ENCODE results near the gene CENPS. TPM values are rescaled to one million over a fixed set of nuclear protein-coding genes. Genes with fewer than 3 reads are reported as not detected.

The CENPS gene
- total RNA-seq, 1 donor from 2014 or later, result 15.2 TPM

DNA sequence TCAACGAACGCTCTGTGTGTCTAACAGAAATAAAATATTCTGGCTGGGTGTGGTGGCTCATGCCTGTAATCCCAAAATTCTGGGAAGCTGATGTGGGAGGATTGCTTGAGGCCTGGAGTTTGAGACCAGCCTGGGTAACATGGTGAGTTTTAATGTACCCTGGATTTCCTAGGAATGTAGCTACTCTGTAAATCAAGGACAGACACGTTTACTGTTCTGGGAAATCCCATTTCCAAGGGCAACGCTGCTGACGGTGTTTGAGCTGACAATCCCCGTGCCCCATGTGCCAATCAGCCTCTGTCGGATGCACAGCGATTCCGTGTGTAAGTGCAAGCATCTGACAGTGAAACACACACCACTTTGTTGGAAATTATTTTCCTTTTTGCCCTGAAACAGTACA is 27.6 kb downstream of the CENPS start:
- ATAC-seq (ENCODE audit: low read depth) (no peak), DNase-seq (no peak)
- Mint-ChIP-seq H3K4me3 (no peak overlapping the region), H3K4me1 (no peaks in the 10 kb centered on the region), H3K27me3 (no peaks in the 10 kb centered on the region), H3K9me3 (no peaks in the 10 kb centered on the region), H3K27ac (no peak overlapping the region), H3K36me3 (ENCODE audit: low read depth) (peaks cover 40% of the 10 kb centered on the region)
- CTCF ChIA-PET, result interaction anchor here (1.7 kb wide), 1 partner anchor 37 kb away, joined by 5 read pairs; no protein-coding TSS in a partner anchor
- POLR2A ChIA-PET, result no interaction called here
- TF ChIP-seq, protein P1, sequence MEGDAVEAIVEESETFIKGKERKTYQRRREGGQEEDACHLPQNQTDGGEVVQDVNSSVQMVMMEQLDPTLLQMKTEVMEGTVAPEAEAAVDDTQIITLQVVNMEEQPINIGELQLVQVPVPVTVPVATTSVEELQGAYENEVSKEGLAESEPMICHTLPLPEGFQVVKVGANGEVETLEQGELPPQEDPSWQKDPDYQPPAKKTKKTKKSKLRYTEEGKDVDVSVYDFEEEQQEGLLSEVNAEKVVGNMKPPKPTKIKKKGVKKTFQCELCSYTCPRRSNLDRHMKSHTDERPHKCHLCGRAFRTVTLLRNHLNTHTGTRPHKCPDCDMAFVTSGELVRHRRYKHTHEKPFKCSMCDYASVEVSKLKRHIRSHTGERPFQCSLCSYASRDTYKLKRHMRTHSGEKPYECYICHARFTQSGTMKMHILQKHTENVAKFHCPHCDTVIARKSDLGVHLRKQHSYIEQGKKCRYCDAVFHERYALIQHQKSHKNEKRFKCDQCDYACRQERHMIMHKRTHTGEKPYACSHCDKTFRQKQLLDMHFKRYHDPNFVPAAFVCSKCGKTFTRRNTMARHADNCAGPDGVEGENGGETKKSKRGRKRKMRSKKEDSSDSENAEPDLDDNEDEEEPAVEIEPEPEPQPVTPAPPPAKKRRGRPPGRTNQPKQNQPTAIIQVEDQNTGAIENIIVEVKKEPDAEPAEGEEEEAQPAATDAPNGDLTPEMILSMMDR (IDR thresholded peaks at IDR 0.05), result no peak
- intact Hi-C loops (cut with micrococcal nuclease), result no loop called here

DNA sequence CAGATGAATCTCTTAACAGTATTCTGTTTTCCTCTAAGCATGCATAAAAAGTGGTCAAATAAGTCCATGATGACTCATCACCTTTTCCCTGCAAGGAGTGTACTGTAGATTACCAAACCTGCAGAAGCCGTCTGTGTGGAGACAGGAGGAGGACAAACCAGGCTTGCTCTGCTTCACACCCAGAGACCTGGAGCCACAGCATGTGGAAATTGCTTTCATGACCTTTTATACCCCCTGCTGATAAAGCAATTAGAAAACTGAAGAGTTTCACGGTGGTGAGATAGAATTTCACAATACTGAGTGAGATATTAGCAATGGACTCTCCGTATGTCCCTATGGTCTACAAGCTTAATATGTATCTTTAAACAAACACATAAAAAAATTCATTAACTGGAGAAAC is 29.0 kb downstream of the CENPS start:
- no peak for DNase-seq
- ChIA-PET POLR2A (interaction anchor here (0.7 kb wide), 1 partner anchor 49 kb away, joined by 7 read pairs; no protein-coding TSS in a partner anchor), CTCF (no interaction called here)
- ATAC-seq (ENCODE audit: low read depth), result no peak
- H3K27ac Mint-ChIP-seq, result no peak overlapping the region
- H3K36me3 Mint-ChIP-seq (ENCODE audit: low read depth), result peaks cover 50% of the 10 kb centered on the region
- H3K9me3 Mint-ChIP-seq, result no peaks in the 10 kb centered on the region
- H3K4me1 Mint-ChIP-seq, result no peaks in the 10 kb centered on the region
- TF ChIP-seq, protein P1 (IDR thresholded peaks at IDR 0.05), result no peak
- H3K27me3 Mint-ChIP-seq, result no peaks in the 10 kb centered on the region
- intact Hi-C loops (cut with micrococcal nuclease), result no loop called here
- no peak overlapping the region for H3K4me3 Mint-ChIP-seq

DNA sequence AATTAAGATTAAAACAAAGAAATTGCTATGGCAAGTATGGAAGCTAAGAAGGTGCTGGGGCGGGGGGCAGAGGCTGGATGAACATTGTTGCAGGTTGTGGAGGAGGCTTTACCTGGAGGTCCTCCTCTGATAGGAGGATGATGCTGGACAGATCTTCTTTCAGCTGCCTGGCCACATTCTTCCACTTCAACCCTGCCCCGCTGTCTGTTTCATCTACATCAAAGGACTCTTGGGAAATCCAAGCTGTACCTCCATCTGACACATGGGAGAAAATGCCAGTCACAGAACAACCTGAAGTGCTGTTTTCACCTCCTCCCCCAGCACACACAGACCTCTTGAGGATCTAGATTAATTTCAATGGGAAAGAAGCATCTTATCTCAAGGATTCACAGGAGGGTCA is 36.8 kb downstream of the CENPS start:
- Mint-ChIP-seq H3K4me1 (peaks cover 14% of the 10 kb centered on the region), H3K4me3 (no peak overlapping the region), H3K27ac (no peak overlapping the region), H3K36me3 (ENCODE audit: low read depth) (peaks cover 61% of the 10 kb centered on the region), H3K9me3 (no peaks in the 10 kb centered on the region), H3K27me3 (no peaks in the 10 kb centered on the region)
- DNase-seq, result no peak
- POLR2A ChIA-PET, result no interaction called here
- TF ChIP-seq, protein P1 (IDR thresholded peaks at IDR 0.05), result no peak
- CTCF ChIA-PET, result no interaction called here
- no peak for ATAC-seq (ENCODE audit: low read depth)
- intact Hi-C loops (cut with micrococcal nuclease), result no loop called here

DNA sequence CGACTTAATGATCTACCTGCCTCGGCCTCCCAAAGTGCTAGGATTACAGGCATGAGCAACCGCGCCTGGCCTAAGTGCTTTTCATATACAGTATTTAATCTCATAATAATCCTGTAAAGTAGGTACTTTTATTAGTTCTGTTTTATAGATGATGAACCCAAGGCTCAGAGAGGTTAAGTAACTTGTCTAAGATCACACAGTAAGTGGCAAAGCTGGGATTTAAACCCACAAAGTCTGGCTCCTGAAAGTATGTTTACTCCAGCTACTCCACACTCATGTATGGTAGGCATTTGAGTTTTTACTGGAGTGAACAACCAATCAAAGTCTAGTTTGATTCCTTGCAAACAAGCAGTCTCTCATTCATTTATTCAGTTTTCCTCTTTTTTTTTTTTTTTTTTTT is 39.8 kb downstream of the CENPS start:
- Mint-ChIP-seq H3K27me3 (no peaks in the 10 kb centered on the region), H3K9me3 (no peaks in the 10 kb centered on the region), H3K4me1 (peaks cover 37% of the 10 kb centered on the region), H3K27ac (no peak overlapping the region), H3K4me3 (no peak overlapping the region), H3K36me3 (ENCODE audit: low read depth) (peaks cover 38% of the 10 kb centered on the region)
- ChIA-PET POLR2A (interaction anchor here (1.2 kb wide), 1 partner anchor 437 kb away, joined by 6 read pairs; the partner anchor contains the start of gene UBE4B), CTCF (no interaction called here)
- no peak for ATAC-seq (ENCODE audit: low read depth)
- no peak for DNase-seq
- TF ChIP-seq, protein P1 (IDR thresholded peaks at IDR 0.05), result no peak
- intact Hi-C loops (cut with micrococcal nuclease), result loop anchor here (5.0 to 10.0 kb wide), 2 partner anchors 1335 to 1512 kb away; partner anchors contain the start of genes CLCN6, MFN2 and MTHFR

DNA sequence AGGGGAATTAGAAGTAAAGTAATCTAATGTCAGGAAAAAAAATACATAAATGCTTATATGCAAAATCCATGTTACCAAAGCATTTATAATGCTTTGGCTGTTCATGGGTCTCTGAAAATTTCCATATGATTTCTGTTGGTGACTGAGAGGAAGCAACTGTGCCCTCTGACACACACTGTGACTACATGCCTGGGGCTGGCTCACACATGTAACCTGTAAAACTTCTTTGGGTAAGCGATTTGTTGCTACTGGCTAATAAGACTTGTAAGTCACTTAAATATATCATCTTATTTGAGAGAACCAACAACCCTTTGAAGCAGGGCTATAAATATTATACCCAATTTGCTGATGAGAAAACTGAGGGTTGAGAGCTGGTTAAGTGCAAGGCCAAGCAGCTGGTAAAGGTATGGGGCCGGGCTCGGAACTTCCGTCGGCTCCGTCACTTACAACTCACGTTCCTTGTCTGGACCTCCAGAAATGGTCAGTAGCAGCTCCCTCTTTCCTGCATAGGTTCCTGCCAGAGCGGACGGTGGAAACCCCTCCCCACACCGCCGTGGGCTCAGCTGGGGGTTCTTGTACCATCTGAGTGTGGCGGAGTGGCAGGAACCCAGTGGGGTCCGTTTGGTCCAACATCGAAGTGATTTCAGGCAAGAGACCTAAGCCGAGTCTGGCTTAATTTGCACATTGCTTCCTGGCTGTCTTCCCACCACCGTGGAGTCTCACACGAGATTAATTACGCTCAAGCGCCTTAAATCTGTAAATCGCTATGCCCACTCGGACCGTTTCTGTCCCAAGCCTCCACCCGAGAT is 41.4 kb downstream of the CENPS start:
- intact Hi-C loops (cut with micrococcal nuclease), result loop anchor here (1.0 to 10.0 kb wide), 6 partner anchors 24 to 1511 kb away; partner anchors contain the start of genes CENPS, CLCN6, MFN2 and MTHFR
- Mint-ChIP-seq H3K4me3 (peak overlapping the region; percentile 94), H3K4me1 (peaks cover 51% of the 10 kb centered on the region), H3K36me3 (ENCODE audit: low read depth) (peaks cover 36% of the 10 kb centered on the region), H3K9me3 (no peaks in the 10 kb centered on the region), H3K27ac (peak overlapping the region; percentile 90), H3K27me3 (no peaks in the 10 kb centered on the region)
- POLR2A ChIA-PET, result no interaction called here
- peak; percentile 20 for DNase-seq
- TF ChIP-seq, protein P1 (IDR thresholded peaks at IDR 0.05), result no peak
- CTCF ChIA-PET, result interaction anchor here (0.7 kb wide), 1 partner anchor 24 kb away, joined by 4 read pairs; no protein-coding TSS in a partner anchor
- ATAC-seq (ENCODE audit: low read depth), result no peak
